ENCODE results near the gene UBE2Q2. TPM values are rescaled to one million over a fixed set of nuclear protein-coding genes. Genes with fewer than 3 reads are reported as not detected.

The UBE2Q2 gene
- total and polyA plus RNA-seq, 10 donors: 22.9 to 38.0 (median 30.8) TPM

GRCh38 chr15:75926931-75927330, 83.7 kb downstream of the UBE2Q2 start:
- intact Hi-C loops (cut with DNase I; ENCODE audit: low total_unique reads): no loop called here
- H3K9me3 ChIP-seq: no peaks in the 10 kb centered on the region
- peaks cover 0 to 65% (median 15%) of the 10 kb centered on the region in 6 donors for H3K4me1 ChIP-seq
- no peak overlapping the region for H3K27ac ChIP-seq
- no peak overlapping the region for H3K4me3 ChIP-seq
- no peak for TF ChIP-seq POLR2AphosphoS5 (IDR thresholded peaks at IDR 0.05)
- no peak for TF ChIP-seq POLR2A (IDR thresholded peaks at IDR 0.05)
- TF ChIP-seq CTCF (IDR thresholded peaks at IDR 0.05 in 8 of 11, conservative IDR thresholded peaks at IDR 0.05 in 3 of 11): no peak
- no peak for DNase-seq
- no peaks in the 10 kb centered on the region for H3K27me3 ChIP-seq (replicated peaks in 1 of 7)
- WGBS, 5 donors: 91 to 98% (median 96%) methylated on average over 3 of the region's 3 CpGs
- H3K36me3 ChIP-seq: peaks cover 0 to 60% (median 7%) of the 10 kb centered on the region in 6 donors

GRCh38 chr15:75927601-75928000, 84.4 kb downstream of the UBE2Q2 start:
- Histone ChIP-seq H3K9me3 (no peaks in the 10 kb centered on the region), H3K4me3 (no peak overlapping the region), H3K27ac (no peak overlapping the region), H3K36me3 (peaks cover 0 to 62% (median 11%) of the 10 kb centered on the region in 6 donors), H3K27me3 (replicated peaks in 1 of 7) (no peaks in the 10 kb centered on the region), H3K4me1 (peaks cover 0 to 58% (median 12%) of the 10 kb centered on the region in 6 donors)
- no peak for TF ChIP-seq POLR2AphosphoS5 (IDR thresholded peaks at IDR 0.05)
- no peak for TF ChIP-seq CTCF (IDR thresholded peaks at IDR 0.05 in 8 of 11, conservative IDR thresholded peaks at IDR 0.05 in 3 of 11)
- TF ChIP-seq POLR2A (IDR thresholded peaks at IDR 0.05): no peak
- intact Hi-C loops (cut with DNase I; ENCODE audit: low total_unique reads): no loop called here
- 71 to 87% (median 83%) methylated on average over 4 of the region's 4 CpGs for WGBS, 5 donors
- no peak for DNase-seq

- intact Hi-C loops (cut with DNase I; ENCODE audit: low total_unique reads): no loop called here
- Histone ChIP-seq H3K9me3 (no peaks in the 10 kb centered on the region), H3K4me3 (no peak overlapping the region), H3K4me1 (peaks cover 0 to 46% (median 9%) of the 10 kb centered on the region in 6 donors), H3K36me3 (peaks cover 0 to 67% (median 20%) of the 10 kb centered on the region in 6 donors), H3K27ac (no peak overlapping the region), H3K27me3 (replicated peaks in 1 of 7) (no peaks in the 10 kb centered on the region)
- TF ChIP-seq POLR2AphosphoS5 (IDR thresholded peaks at IDR 0.05) (no peak), POLR2A (IDR thresholded peaks at IDR 0.05) (no peak), CTCF (IDR thresholded peaks at IDR 0.05 in 8 of 11, conservative IDR thresholded peaks at IDR 0.05 in 3 of 11) (no peak)
- WGBS, 5 donors: 78 to 83% (median 80%) methylated on average over 9 of the region's 9 CpGs
- no peak for DNase-seq
Measured at GRCh38 chr15:75928680-75929608, 85.7 kb downstream of the UBE2Q2 start.

Measured in spleen (tissue), 11 donors.